Stimulated activated CD4-positive, alpha-beta T cell treated with anti-CD3 and anti-CD28 coated beads, Interleukin-1b, Interleukin-23, amount 100 ng/mL, for 1 hour (primary cell): ENCODE data around the gene TRIM66.

Experiments
- DNase-seq, 2 donors: peaks; one replicate each; pipeline ENCODE4 v3.0.0-alpha.2; 2020; ENCODE audit warnings: low read depth in 2 of 2

The TRIM66 gene

GRCh38 chr11:8610532-8611116 is 71.8 kb downstream of the TRIM66 start:
- no peak for DNase-seq

- DNase-seq = no peak
Observed at GRCh38 chr11:8608652-8609051, 73.8 kb downstream of the TRIM66 start.

DNA sequence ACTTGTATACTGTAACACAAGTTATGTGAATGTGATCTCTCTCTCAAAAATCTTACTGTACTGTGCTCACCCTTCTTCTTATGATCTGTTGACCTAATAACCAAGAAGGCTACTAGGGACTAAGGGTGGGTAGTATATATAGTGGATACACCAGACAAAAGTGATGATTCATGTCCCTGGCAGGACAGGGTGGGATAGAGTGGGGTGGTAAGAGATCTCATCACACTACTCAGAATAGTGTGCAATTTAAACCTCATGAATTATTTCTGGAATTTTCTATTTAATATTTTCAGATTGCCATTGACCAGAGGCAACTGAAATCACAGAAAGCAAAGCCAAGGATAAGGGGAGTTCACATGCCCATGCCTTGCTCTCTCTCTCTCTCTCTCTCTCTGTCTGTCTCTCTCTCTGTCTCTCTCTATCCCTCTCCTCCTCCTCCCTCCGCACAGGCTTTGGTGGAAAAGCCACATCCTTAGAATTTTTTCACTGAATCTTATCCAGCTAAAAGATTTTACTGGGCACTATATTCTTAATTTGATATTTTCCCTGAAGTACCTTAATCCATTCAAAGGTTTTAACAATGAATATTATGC is 76.4 kb downstream of the TRIM66 start:
- no peak for DNase-seq

DNA sequence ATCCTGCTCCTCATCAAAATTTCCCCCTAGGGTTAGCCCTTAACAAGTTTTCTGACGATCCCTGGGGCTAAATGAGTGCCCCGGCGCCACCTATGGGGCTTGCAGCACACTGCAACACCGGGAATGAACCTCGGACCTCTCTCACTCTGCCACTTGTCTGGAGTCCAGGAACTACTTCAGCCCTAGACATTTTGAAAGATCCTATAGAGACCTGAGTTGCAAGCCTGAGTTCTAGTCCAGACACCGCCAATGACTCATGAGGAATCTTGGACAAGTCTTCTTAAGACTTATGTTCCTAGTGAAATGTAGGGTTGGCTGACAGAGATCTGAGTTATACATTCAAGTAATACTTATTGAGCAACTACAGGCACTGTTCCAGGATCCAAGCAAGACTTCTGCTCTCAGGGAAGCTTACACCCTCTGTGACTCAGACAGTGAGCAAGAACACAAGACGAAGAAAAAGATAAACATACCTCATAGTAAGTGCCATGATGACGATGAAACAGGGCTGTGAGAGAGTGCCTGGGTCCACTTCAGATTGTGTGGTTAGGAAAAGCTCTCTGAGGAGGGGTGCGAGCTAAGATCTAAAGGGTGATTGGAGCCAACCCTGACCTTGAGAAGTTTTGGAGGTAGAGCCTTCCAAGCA is 78.3 kb downstream of the TRIM66 start:
- DNase-seq = no peak

DNA sequence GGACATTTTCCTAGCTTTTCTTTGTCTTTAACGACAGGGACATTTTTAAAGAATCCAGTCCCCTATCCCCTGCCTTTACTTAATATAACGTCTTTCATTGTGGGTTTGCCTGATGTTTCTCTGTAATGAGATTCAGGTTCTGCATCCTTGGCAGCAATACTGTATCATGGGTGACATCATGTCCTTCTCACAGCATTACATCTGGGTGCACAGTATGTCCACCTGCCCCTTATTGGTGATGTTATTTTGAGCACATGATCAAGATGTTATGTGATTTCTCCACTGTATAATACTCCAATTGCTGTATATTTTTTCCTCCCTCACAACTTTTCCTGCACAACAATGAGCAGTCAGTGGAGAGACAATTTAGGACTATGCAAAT is 78.8 kb downstream of the TRIM66 start:
- no peak for DNase-seq

GRCh38 chr11:8601376-8602133 is 80.9 kb downstream of the TRIM66 start:
- DNase-seq = no peak

DNA sequence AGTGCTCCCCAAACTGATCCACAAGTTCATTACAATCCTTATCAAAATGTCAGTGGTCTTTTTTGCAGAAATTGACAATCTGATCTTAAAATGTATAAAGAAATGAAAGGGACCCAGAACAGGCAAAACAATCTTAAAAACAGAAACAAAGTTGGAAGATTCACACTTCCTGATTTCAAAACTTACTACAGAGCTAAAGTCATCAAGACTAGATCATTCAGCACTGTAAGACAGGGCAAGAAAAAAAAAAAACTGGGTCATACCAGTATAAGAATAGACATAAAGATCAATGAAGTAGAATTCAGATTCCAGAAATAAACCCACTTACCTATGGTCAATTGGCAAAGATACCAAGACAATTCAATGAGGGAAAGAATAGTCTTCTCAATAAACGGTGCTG is 84.0 kb downstream of the TRIM66 start:
- DNase-seq = no peak

DNA sequence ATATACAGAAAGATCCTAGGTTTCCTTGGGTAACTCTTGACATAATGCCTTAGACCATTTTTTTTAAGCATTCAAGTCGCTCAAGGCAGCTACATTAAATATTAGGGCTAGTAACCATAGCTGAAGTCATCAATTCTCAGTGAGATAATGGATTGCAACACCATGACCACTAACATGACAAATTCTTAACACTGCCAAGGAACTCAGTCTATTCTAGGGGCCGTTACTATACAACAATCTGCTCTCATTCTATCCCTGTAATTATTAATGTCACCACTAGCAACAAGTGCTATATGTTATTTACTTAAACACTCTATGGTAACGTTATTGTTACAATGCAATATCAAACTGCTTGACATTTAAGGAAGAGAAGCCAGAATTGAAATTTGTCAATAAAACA is 85.3 kb downstream of the TRIM66 start:
- DNase-seq = no peak

GRCh38 chr11:8596504-8597046 is 85.9 kb downstream of the TRIM66 start:
- DNase-seq = no peak

DNA sequence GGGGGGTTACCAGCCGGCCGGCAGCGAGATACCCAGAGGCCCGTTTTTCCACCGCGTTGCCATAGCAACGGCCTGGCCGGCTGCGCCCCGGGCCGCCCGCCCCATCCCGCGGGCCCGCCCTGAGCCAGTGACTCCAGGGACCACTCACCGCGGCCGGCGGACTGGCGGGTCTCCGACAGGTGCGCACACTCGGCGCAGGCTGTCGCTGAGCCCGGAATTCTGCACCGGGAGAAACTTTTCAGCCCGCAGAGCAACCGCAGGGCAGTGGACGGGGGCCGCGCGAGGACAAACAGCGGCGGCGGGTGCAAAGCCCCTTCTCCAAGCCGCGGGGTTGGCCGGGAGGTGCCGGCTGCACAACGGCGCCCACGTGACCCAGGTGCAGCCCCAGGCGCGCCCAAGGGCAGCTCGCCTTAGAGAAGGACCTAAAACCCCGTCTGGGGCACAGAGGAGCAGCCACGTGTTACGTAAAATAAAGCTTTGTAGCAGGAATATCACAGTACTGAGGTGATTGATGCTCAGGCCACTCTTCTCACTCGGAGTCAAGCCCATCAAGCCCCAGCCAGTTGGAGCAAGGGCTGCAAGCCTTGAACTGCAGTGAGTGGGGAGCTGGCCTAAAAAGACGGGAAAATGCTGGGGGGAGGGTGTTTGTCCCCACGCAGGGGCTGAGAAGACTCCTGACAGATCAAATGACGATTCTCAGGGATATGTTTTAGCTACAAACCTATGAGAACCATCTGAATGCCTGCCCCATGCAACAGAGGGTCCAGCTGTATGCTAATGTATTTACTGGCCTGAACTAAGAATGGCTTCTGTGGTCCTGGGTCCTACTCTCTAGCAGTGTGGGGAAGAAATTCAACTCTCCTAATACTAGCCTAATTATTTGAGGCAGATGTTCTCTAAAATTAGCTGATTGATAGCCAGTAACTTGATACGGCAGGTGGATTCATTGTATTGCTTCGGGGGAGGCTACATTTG is 88.2 kb downstream of the TRIM66 start, which contains the start of gene STK33:
Gene STK33, minus strand, starts transcription at position 294 of the 975 bp plus-strand sequence. CDS start 119,323 bp downstream, outside the sequence.
- DNase-seq = no peak

- no peak for DNase-seq
Observed at GRCh38 chr11:8593455-8593854, 89.0 kb downstream of the TRIM66 start.

DNA sequence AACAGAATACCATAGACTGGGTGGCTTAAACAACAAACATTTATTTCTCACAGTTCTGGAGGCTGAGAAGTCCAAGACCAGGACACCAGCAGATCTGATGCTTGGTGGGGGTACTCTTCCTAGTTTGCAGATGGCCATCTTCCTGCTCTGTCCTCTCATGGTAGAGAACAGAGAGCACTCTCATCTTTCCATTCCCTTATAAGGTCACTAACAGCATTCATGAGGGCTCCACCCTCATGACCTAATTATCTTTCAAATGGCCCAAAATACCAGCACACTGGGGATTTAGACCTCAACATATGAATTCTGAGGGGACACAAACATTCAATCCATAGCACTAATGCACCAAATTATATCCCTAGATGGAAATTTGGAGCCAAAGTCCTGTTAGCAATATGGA is 94.5 kb downstream of the TRIM66 start:
- DNase-seq = no peak

- DNase-seq = no peak
Observed at GRCh38 chr11:8586805-8587204, 95.7 kb downstream of the TRIM66 start.

GRCh38 chr11:8586184-8586583 is 96.3 kb downstream of the TRIM66 start:
- no peak for DNase-seq

- no peak for DNase-seq
Observed at GRCh38 chr11:8584511-8584910, 98.0 kb downstream of the TRIM66 start.

GRCh38 chr11:8584082-8584481 is 98.4 kb downstream of the TRIM66 start:
- DNase-seq = no peak

DNA sequence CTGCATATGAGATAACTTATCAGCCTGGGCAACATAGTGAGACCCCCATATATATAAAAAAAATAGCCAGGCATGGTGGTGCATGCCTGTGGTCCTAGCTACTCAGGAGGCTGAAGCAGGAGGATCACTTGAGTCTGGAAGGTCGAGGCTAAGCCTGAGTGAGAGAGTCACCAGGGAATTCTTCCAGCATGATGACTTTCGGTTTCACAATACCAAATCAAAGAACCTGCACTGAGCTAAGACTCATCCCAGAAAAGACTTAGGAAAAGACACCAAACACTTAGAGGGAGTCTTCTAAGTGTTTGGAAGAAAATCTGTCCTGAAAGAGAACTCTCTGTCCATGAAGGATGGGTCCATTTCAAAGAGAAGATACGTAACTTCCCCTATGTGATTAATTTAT is 101.2 kb downstream of the TRIM66 start:
- DNase-seq = no peak

- no peak for DNase-seq
Observed at GRCh38 chr11:8577791-8578581, 104.5 kb downstream of the TRIM66 start.

GRCh38 chr11:8574798-8575197 is 107.7 kb downstream of the TRIM66 start:
- no peak for DNase-seq

DNA sequence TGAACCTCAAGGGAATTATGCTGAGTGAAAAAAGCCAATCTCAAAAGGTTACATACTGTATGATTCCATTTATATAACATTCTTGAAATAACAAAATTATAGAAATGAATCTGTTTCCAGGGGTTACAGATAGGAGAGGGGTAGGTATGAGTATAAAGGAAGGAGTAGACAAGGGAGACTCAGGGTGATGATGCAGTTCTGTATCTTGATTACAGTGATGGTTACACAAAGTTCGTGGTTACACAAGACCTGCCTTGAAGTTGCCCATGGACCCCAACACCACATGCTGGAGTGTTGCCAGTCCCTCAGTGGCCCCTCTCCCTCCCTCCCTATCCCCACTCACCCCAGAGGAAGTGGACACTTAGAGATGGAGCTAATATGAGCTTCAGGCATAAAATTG is 108.7 kb downstream of the TRIM66 start:
- no peak for DNase-seq
